H9 (cell line): ENCODE measurements around the gene TPP2. TPM values are rescaled to one million over a fixed set of nuclear protein-coding genes. Genes with fewer than 3 reads are reported as not detected.

Experiments
- DNase-seq: peaks from one replicate; pipeline ENCODE4 v3.0.0-alpha.2; 2017
- H2AFZ ChIP-seq: one replicate; pipeline ENCODE4 v1.6.1; 2013; ENCODE audit warnings: mild to moderate bottlenecking, low read length, control low read depth, moderate library complexity
- H2AK5ac ChIP-seq: 2 replicates; pipeline ENCODE4 v1.6.1; 2013; ENCODE audit warnings: low read length, control low read depth, mixed read lengths; ENCODE audit not compliant: insufficient read length
- H2BK120ac ChIP-seq: one replicate; pipeline ENCODE4 v1.6.1; 2013; ENCODE audit warnings: low read depth, mild to moderate bottlenecking, low read length, control low read depth, inconsistent platforms; ENCODE audit not compliant: poor library complexity, severe bottlenecking
- H2BK12ac ChIP-seq: 2 replicates; pipeline ENCODE4 v1.6.1; 2013; ENCODE audit warnings: low read length, control low read depth, mixed read lengths, low read depth; ENCODE audit not compliant: insufficient read length
- H2BK15ac ChIP-seq: 2 replicates; pipeline ENCODE4 v1.6.1; 2013; ENCODE audit warnings: low read depth, low read length, control low read depth
- H2BK20ac ChIP-seq: one replicate; pipeline ENCODE4 v1.6.1; 2013; ENCODE audit warnings: low read depth, mild to moderate bottlenecking, low read length, control low read depth, inconsistent platforms; ENCODE audit not compliant: poor library complexity, severe bottlenecking
- H2BK5ac ChIP-seq: 2 replicates; pipeline ENCODE4 v1.6.1; 2013; ENCODE audit warnings: low read length, control low read depth, mixed read lengths; ENCODE audit not compliant: insufficient read length
- H3K14ac ChIP-seq: 2 replicates; pipeline ENCODE4 v1.6.1; 2013; ENCODE audit warnings: low read length, control low read depth; ENCODE audit not compliant: insufficient read depth
- H3K18ac ChIP-seq: 2 replicates; pipeline ENCODE4 v1.6.1; 2013; ENCODE audit warnings: low read depth, mild to moderate bottlenecking, mixed read lengths, low read length, control low read depth; ENCODE audit not compliant: insufficient read length
- H3K23ac ChIP-seq: 2 replicates; pipeline ENCODE4 v1.6.1; 2013; ENCODE audit warnings: low read length, control low read depth, mixed read lengths, low read depth; ENCODE audit not compliant: insufficient read length
- H3K23me2 ChIP-seq: 2 replicates; pipeline ENCODE4 v1.6.1; 2013; ENCODE audit warnings: low read depth, mild to moderate bottlenecking, mixed read lengths, low read length, control low read depth; ENCODE audit not compliant: insufficient read length, poor library complexity, severe bottlenecking
- H3K27ac ChIP-seq: 2 replicates; pipeline ENCODE4 v1.5.1; 2013; ENCODE audit warnings: low read length, control low read depth, mixed read lengths, low read depth; ENCODE audit not compliant: insufficient read length
- H3K27me3 ChIP-seq: 2 replicates; pipeline ENCODE4 v1.6.1; 2013; ENCODE audit warnings: low read length, control low read depth, inconsistent platforms; ENCODE audit not compliant: insufficient read depth
- H3K4ac ChIP-seq: 2 replicates; pipeline ENCODE4 v1.6.1; 2013; ENCODE audit warnings: low read depth, mild to moderate bottlenecking, control low read depth, inconsistent platforms, low read length, moderate library complexity
- H3K4me1 ChIP-seq: 2 replicates; pipeline ENCODE4 v1.6.1; 2013; ENCODE audit warnings: low read length, control low read depth, inconsistent platforms; ENCODE audit not compliant: insufficient read depth
- H3K4me2 ChIP-seq: 2 replicates; pipeline ENCODE4 v1.6.1; 2013; ENCODE audit warnings: low read length, control low read depth, mixed read lengths; ENCODE audit not compliant: insufficient read length, insufficient read depth
- H3K56ac ChIP-seq: 2 replicates; pipeline ENCODE4 v1.6.1; 2013; ENCODE audit warnings: low read depth, mild to moderate bottlenecking, mixed read lengths, low read length, control low read depth; ENCODE audit not compliant: insufficient read length
- H3K79me1 ChIP-seq: 2 replicates; pipeline ENCODE4 v1.6.1; 2013; ENCODE audit warnings: low read depth, mild to moderate bottlenecking, moderate library complexity, low read length, control low read depth, inconsistent platforms; ENCODE audit not compliant: insufficient read depth, poor library complexity, severe bottlenecking
- H3K79me2 ChIP-seq: 2 replicates; pipeline ENCODE4 v1.6.1; 2013; ENCODE audit warnings: low read length, control low read depth, inconsistent platforms; ENCODE audit not compliant: insufficient read depth
- H3K9ac ChIP-seq: 2 replicates; pipeline ENCODE4 v1.6.1; 2013; ENCODE audit warnings: low read length, control low read depth, mixed read lengths; ENCODE audit not compliant: insufficient read length; ENCODE audit errors: extremely low read depth
- H3K9me3 ChIP-seq: one replicate; pipeline ENCODE4 v1.6.1; 2013; ENCODE audit warnings: low read depth, low read length, inconsistent platforms; ENCODE audit not compliant: control insufficient read depth
- H3T11ph ChIP-seq: one replicate; pipeline ENCODE4 v1.6.1; 2013; ENCODE audit warnings: mild to moderate bottlenecking, low read length, control low read depth, inconsistent platforms
- H4K20me1 ChIP-seq: one replicate; pipeline ENCODE4 v1.6.1; 2013; ENCODE audit not compliant: control insufficient read depth, insufficient read length, insufficient read depth
- H4K5ac ChIP-seq: 2 replicates; pipeline ENCODE4 v1.6.1; 2013; ENCODE audit warnings: low read depth, mild to moderate bottlenecking, mixed read lengths, low read length, control low read depth; ENCODE audit not compliant: insufficient read length
- H4K8ac ChIP-seq: replicated peaks from 2 replicates; pipeline ENCODE4 v1.6.1; 2013; ENCODE audit warnings: low read length, control low read depth, mixed read lengths, low read depth; ENCODE audit not compliant: insufficient read length
- H4K91ac ChIP-seq: 2 replicates; pipeline ENCODE4 v1.6.1; 2013; ENCODE audit warnings: low read depth, mild to moderate bottlenecking, moderate library complexity, mixed read lengths, low read length, control low read depth; ENCODE audit not compliant: insufficient read length
- H3K27ac Mint-ChIP-seq, 3 experiments: 2 replicates in 2 of 3; 3 replicates in 1 of 3; pipeline ENCODE4 v1.8.0; 2020 to 2021; ENCODE audit warnings: mixed read lengths in 3 of 3, mild to moderate bottlenecking in 1 of 3, moderate library complexity in 1 of 3
- H3K27me3 Mint-ChIP-seq: 2 replicates; pipeline ENCODE4 v1.8.0; 2021; ENCODE audit warnings: low read depth, mild to moderate bottlenecking, moderate library complexity, mixed read lengths
- H3K36me3 Mint-ChIP-seq, 3 experiments: 2 replicates in 2 of 3; 3 replicates in 1 of 3; pipeline ENCODE4 v1.8.0; 2020 to 2021; ENCODE audit warnings: low read depth in 3 of 3, mixed read lengths in 3 of 3; ENCODE audit not compliant: insufficient read depth in 1 of 3
- H3K4me1 Mint-ChIP-seq, 2 experiments: 2 replicates each; pipeline ENCODE4 v1.8.0; 2020; ENCODE audit warnings: mixed read lengths in 2 of 2
- H3K4me3 Mint-ChIP-seq, 2 experiments: 2 replicates in 1 of 2; 3 replicates in 1 of 2; pipeline ENCODE4 v1.8.0; 2020 to 2021; ENCODE audit warnings: mild to moderate bottlenecking in 2 of 2, mixed read lengths in 2 of 2, moderate library complexity in 1 of 2
- H3K9me3 Mint-ChIP-seq, 2 experiments: 2 replicates in 1 of 2; 3 replicates in 1 of 2; pipeline ENCODE4 v1.8.0; 2020; ENCODE audit warnings: mild to moderate bottlenecking in 2 of 2, mixed read lengths in 2 of 2, moderate library complexity in 1 of 2
- CTCF ChIP-seq: fragments of 200-600 bp; sonication (generic); conservative IDR thresholded peaks from 3 replicates; pipeline ENCODE4 v1.8.0; 2021; ENCODE audit warnings: antibody characterized with exemption, mild to moderate bottlenecking
- WGBS: extraction: QIAGEN DNeasy Blood & Tissue Kit; methylation state at CpG from one replicate; pipeline ENCODE4 v1.1.7; 2013; ENCODE audit warnings: missing lambda C conversion rate, low lambda C conversion rate, mixed read lengths; ENCODE audit not compliant: insufficient read length; ENCODE audit errors: extremely low coverage; 5-methylcytosine and 5-hydroxymethylcytosine counted together
- total RNA-seq: library from RNA; stranded (reverse); gene quantifications from 2 replicates; pipeline ENCODE4 v1.2.1, GENCODE V29; 2021

The TPP2 gene
- total RNA-seq, 1 experiment from 2014 or later = 63.5 TPM

GRCh38 chr13:102696465-102696864, 99.7 kb downstream of the TPP2 start:
- no peak overlapping the region for H3K14ac ChIP-seq
- H3K9ac ChIP-seq = no peak overlapping the region
- no peaks in the 10 kb centered on the region for H3K23me2 ChIP-seq
- H3K4ac ChIP-seq = no peak overlapping the region
- Mint-ChIP-seq H3K4me1 (peaks cover 19 to 25% of the 10 kb centered on the region in 2 experiments), H3K9me3 (peaks cover 4 to 6% of the 10 kb centered on the region in 2 experiments), H3K4me3 (no peak overlapping the region), H3K27me3 (peaks cover 2% of the 10 kb centered on the region; the same call in 1 of the 2 replicates), H3K36me3 (peaks cover 0 to 4% (median 3%) of the 10 kb centered on the region in 3 experiments; a peak in 2 of 7 replicates), H3K27ac (no peak overlapping the region)
- H4K5ac ChIP-seq = no peak overlapping the region
- no peak overlapping the region for H3T11ph ChIP-seq
- H4K20me1 ChIP-seq = no peaks in the 10 kb centered on the region
- H2AK5ac ChIP-seq = no peak overlapping the region
- H2BK5ac ChIP-seq = no peak overlapping the region
- WGBS = no CpG with 5 or more reads among the region's 4 CpGs
- no peak overlapping the region for H2BK20ac ChIP-seq
- no peaks in the 10 kb centered on the region for H3K27me3 ChIP-seq
- no peak overlapping the region for H3K27ac ChIP-seq
- peaks cover 6% of the 10 kb centered on the region for H3K4me1 ChIP-seq
- no peak overlapping the region for H3K4me2 ChIP-seq
- no peak overlapping the region for H3K56ac ChIP-seq
- no peaks in the 10 kb centered on the region for H3K79me2 ChIP-seq
- no peak overlapping the region for H2BK120ac ChIP-seq
- H2BK15ac ChIP-seq = no peak overlapping the region
- no peak overlapping the region for H2BK12ac ChIP-seq
- no peak overlapping the region for H2AFZ ChIP-seq
- no peaks in the 10 kb centered on the region for H3K79me1 ChIP-seq
- TF ChIP-seq CTCF = no peak
- H3K9me3 ChIP-seq = no peaks in the 10 kb centered on the region
- H4K8ac ChIP-seq = no peak overlapping the region
- no peak for DNase-seq
- H3K18ac ChIP-seq = no peak overlapping the region
- no peak overlapping the region for H4K91ac ChIP-seq
- H3K23ac ChIP-seq = no peak overlapping the region
